GM12891 (cell line): ENCODE results near the gene TRIM38.

Experiments used
- POLR2A ChIP-seq: IDR thresholded peaks from 2 replicates; pipeline ENCODE4 v1.6.1; 2011; ENCODE audit warnings: low read depth, low read length, control low read depth
- POLR2AphosphoS5 ChIP-seq: IDR thresholded peaks from 2 replicates; pipeline ENCODE4 v1.6.1; 2011; ENCODE audit warnings: low read depth, low read length, control low read depth
- POU2F2 ChIP-seq: IDR thresholded peaks from 2 replicates; pipeline ENCODE4 v1.6.1; 2011; ENCODE audit warnings: low read depth, mild to moderate bottlenecking, control low read depth, low read length, moderate library complexity
- TAF1 ChIP-seq: IDR thresholded peaks from 2 replicates; pipeline ENCODE4 v1.6.1; 2011; ENCODE audit warnings: low read depth, low read length, control low read depth

DNA sequence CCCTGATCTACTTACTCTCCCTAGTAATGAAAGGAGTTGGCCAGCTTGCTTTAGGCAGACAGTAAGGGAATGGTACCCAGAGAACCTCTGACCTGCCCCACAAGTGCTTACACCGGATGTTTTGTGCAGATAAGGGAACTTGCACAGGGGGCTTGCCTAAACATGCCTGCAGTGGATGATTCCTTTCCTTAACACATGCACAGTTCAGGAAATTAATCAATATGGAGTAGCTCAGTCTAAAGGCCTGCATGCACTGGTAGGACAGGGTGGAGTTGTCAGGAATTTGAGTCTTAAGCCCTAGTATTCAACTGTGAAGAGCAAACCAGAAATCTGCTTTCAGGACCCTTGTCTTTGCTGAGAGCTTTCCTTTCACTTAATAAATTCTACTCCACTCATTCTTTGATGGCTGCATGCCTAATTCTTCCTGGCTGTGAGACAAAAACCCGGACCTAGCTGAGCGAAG lies 3.9 kb upstream of the TRIM38 start:
- TF ChIP-seq POLR2AphosphoS5 (no peak), POLR2A (no peak), TAF1 (no peak), POU2F2 (no peak)
